Left hindlimb (tissue), 1 donor: ENCODE data around the gene SEPTIN10.

Source experiments
- DNase-seq: peaks from one replicate; pipeline ENCODE4 v3.0.0-alpha.2; 2018

The SEPTIN10 gene

GRCh38 chr2:109519513-109519912, 94.3 kb downstream of the SEPTIN10 start:
- DNase-seq, result peak; percentile 10

DNA sequence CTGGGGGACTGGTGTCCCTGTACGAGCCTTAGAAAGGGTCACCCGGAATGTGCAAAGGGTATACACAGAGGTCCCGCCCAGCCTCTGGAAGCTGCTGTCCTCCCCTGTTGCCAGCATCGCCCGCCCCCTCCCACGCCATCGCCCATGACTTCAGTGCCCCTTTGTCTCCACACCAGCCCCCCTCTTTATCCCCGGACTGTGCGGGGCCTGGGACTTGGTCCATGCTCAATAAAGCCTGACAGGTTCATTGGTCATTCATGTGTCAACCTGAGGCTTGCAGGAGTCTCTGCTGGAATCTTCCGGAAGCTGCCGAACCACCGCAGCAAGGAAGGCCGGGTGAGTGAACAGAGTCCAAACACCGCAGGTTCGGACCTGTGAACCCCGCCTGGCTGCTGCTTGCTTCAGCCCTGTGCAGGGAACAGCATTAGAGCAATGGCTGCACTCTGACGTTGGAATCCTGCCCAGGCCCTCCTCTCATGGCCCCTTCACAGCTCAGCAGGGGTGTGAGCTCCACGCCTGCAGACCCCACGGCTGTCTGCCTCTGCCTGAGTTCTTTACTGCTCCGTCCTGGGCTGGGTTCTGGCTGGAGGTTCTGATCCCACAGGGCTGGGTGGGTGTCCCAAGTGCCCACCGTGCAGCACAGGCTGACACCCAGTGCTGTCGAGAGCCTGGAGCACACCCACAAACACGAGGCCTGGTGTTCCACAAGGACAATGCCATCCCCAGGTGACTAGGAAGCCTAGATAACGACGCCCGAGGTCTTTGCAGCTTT, 96.5 kb downstream of the SEPTIN10 start:
- DNase-seq, result peak; percentile 17

DNA sequence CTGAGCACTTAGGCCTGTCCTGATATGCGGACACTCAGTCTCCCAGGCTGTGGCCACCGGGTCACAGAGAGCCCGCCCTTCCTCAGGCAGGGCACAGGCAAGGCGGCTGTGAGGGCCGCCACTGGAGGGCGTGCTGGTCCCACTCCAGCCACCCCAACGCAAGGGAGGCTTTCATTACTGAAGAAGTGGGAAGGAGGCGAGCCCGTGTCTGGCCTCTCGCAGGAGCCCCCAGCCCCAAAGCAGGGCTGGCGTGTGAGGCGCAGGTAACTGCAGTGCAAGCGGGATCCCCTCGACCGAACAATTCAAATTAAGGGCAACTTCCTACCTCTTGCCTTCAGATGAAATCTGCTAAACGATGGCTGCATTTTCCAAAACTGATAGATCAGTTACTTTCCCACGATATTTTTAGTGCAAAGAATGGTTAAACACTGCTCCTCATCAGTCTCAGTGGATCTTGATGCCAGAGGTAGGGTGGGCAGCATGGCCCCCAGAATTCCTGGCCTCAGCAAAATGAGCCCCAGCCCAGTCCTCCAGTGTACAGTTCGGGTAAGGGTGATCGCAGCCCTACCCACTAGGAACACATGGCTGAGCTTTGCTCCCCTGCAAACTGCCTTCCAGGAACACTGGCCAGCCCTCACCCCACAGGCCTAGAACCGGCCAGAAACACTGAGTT, 97.2 kb downstream of the SEPTIN10 start:
- no peak for DNase-seq

GRCh38 chr2:109514857-109515256, 98.9 kb downstream of the SEPTIN10 start:
- DNase-seq, result no peak

DNA sequence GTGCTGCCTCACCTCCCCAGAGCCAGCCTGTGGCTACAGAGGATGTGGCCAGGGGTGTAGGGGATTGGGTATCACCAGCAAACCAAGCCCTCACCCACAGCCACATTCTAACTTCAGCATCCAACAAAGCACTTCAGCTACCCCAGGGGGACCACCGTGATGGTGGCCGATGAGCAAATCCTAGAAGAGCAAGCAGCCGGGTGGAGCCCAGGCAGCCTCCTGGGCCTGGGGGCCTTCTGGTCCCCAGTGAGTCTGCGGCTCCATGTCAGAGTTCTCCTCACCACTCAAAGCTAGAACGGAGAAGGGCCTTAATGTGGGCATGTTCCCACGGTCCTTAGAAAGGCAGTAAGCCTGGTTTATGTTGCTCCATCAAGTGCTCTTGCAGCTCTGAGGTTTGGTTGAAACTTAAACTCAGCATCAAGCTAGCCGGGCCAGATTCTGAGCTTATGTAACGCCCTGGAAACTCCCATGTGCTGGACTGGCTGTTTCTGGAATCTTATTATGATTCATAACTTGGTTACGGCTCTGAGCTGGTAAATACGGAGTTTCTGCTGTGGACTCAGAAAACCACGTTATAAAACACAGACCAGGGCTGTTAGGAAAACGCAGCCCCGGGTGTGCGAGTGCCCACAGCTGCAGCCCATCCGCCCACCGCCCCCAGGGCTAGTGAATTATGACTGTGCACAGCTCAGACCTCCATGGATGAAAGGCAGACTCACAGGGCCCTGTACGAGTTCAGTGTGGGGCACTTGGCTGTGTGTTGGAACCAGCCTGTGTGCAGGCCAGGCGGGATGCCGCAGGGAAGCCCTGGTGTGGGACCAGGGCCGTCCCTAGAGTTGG, 99.8 kb downstream of the SEPTIN10 start:
- DNase-seq, result peak; percentile 68

DNA sequence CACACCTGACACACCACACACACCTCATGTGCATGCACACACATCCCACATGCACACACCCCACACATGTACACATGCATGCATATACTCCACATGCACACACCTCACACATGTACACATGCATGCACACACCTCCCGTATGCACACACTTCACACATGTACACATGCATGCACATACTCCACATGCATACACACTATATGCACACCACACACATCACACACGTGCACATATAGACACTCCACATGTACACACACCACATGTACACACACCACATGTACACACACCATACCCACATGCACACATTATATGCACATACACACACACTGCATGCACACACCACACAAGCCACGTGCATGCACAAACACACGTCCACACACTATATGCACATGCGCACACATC, 100.5 kb downstream of the SEPTIN10 start:
- DNase-seq, result no peak

GRCh38 chr2:109512076-109512475, 101.7 kb downstream of the SEPTIN10 start:
- no peak for DNase-seq

GRCh38 chr2:109511168-109511567, 102.6 kb downstream of the SEPTIN10 start:
- no peak for DNase-seq

GRCh38 chr2:109510136-109511028, 103.4 kb downstream of the SEPTIN10 start:
- DNase-seq, result peak; percentile 78

DNA sequence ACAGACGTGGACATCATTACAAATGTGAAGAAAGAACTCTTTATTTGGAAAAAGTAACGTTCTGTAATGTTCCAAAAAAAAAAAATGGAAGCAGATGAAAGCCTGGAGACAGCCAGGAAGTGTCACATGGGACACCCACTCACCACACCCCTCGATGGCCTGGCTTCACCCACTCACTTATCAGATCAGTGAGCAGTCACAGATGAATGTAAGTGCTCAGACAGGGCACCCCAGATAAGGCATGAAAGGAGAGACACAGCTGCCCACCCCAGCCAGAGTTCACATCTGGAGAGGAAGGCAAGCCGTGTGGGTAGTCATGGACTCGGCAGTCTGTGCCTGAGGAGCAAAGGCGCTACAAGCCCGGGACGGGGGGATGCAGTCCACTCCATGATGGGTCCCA, 105.2 kb downstream of the SEPTIN10 start:
- DNase-seq, result no peak

GRCh38 chr2:109507828-109508227, 105.9 kb downstream of the SEPTIN10 start:
- DNase-seq, result no peak

- DNase-seq, result no peak
These were observed 106.5 kb downstream of the SEPTIN10 start for GRCh38 chr2:109507217-109507616.

DNA sequence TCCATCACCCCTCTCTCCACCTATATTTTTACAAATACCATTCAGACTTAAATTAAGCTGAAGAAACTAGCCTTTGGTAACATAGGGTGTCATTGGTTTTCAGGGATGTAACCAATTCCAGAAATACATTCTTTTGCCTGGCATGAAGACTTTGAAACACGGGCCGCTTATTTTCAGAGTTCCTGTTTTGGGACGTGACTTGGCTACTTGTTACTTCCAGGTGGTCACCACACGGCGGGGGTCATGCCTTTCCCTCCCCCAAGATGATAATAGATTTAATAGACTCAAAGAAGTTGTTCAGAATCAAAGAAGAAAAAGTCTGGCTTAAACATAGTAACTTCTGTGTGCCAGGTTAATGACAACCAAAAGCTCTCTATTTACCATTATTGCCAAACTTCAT, 110.6 kb downstream of the SEPTIN10 start:
- no peak for DNase-seq

- DNase-seq, result no peak
These were observed 112.3 kb downstream of the SEPTIN10 start for GRCh38 chr2:109501461-109501860.

GRCh38 chr2:109500910-109501309, 112.9 kb downstream of the SEPTIN10 start:
- no peak for DNase-seq

- DNase-seq, result no peak
These were observed 114.2 kb downstream of the SEPTIN10 start for GRCh38 chr2:109499566-109499965.

- no peak for DNase-seq
These were observed 114.9 kb downstream of the SEPTIN10 start for GRCh38 chr2:109498906-109499305.

GRCh38 chr2:109497911-109498870, 115.6 kb downstream of the SEPTIN10 start:
- no peak for DNase-seq

GRCh38 chr2:109497463-109497862, 116.3 kb downstream of the SEPTIN10 start:
- no peak for DNase-seq

- DNase-seq, result no peak
These were observed 119.4 kb downstream of the SEPTIN10 start for GRCh38 chr2:109494351-109494750.
